Mesendoderm (in vitro differentiated cells): ENCODE results near the gene HNRNPUL2.
A peak's percentile ranks its signal among the peaks of the same experiment; 100 is the strongest.

Source experiments
- DNase-seq: peaks from one replicate; pipeline ENCODE4 v3.0.0; 2013
- H2AK5ac ChIP-seq: 2 replicates; pipeline ENCODE4 v1.6.1; 2013; ENCODE audit warnings: low read length, inconsistent platforms
- H2BK120ac ChIP-seq: 2 replicates; pipeline ENCODE4 v1.6.1; 2013; ENCODE audit warnings: low read depth, mild to moderate bottlenecking, low read length, moderate library complexity, mixed read lengths
- H2BK15ac ChIP-seq: replicated peaks from 2 replicates; pipeline ENCODE4 v1.6.1; 2013; ENCODE audit warnings: low read depth, mild to moderate bottlenecking, moderate library complexity
- H2BK5ac ChIP-seq: 2 replicates; pipeline ENCODE4 v1.6.1; 2013; ENCODE audit warnings: low read length, inconsistent platforms
- H3K18ac ChIP-seq: 2 replicates; pipeline ENCODE4 v1.6.1; 2013; ENCODE audit warnings: mild to moderate bottlenecking, low read length, mixed read lengths
- H3K23ac ChIP-seq: one replicate; pipeline ENCODE4 v1.6.1; 2013; ENCODE audit warnings: low read length
- H3K27ac ChIP-seq: 2 replicates; pipeline ENCODE4 v1.5.1; 2013; ENCODE audit warnings: low read depth, mild to moderate bottlenecking, inconsistent platforms, low read length, moderate library complexity
- H3K27me3 ChIP-seq: 2 replicates; pipeline ENCODE4 v1.6.1; 2013; ENCODE audit warnings: low read length, control low read depth, mild to moderate bottlenecking, inconsistent platforms; ENCODE audit not compliant: insufficient read depth, poor library complexity
- H3K36me3 ChIP-seq: 2 replicates; pipeline ENCODE4 v1.6.1; 2013; ENCODE audit warnings: low read length, inconsistent platforms; ENCODE audit not compliant: control insufficient read depth, insufficient read depth
- H3K4ac ChIP-seq: one replicate; pipeline ENCODE4 v1.6.1; 2013; ENCODE audit warnings: low read depth, mild to moderate bottlenecking, low read length, moderate library complexity
- H3K4me1 ChIP-seq: 2 replicates; pipeline ENCODE4 v1.6.1; 2013; ENCODE audit warnings: low read depth, low read length, inconsistent platforms; ENCODE audit not compliant: control insufficient read depth
- H3K4me2 ChIP-seq: 2 replicates; pipeline ENCODE4 v1.6.1; 2013; ENCODE audit warnings: low read length
- H3K4me3 ChIP-seq: 2 replicates; pipeline ENCODE4 v1.5.1; 2013; ENCODE audit warnings: mild to moderate bottlenecking, low read length
- H3K56ac ChIP-seq: one replicate; pipeline ENCODE4 v1.6.1; 2013; ENCODE audit warnings: low read length
- H3K79me1 ChIP-seq: 2 replicates; pipeline ENCODE4 v1.6.1; 2013; ENCODE audit warnings: low read length, inconsistent platforms
- H3K79me2 ChIP-seq: 2 replicates; pipeline ENCODE4 v1.6.1; 2013; ENCODE audit warnings: mild to moderate bottlenecking, low read length; ENCODE audit not compliant: control insufficient read depth, insufficient read depth
- H3K9ac ChIP-seq: 2 replicates; pipeline ENCODE4 v1.6.1; 2013; ENCODE audit warnings: low read length, inconsistent platforms
- H4K5ac ChIP-seq: one replicate; pipeline ENCODE4 v1.6.1; 2013; ENCODE audit warnings: low read length
- H4K8ac ChIP-seq: one replicate; pipeline ENCODE4 v1.6.1; 2013; ENCODE audit warnings: low read depth, mild to moderate bottlenecking, control low read depth, low read length, moderate library complexity
- whole genome bisulfite sequencing: extraction: QIAGEN DNeasy Blood & Tissue Kit; methylation state at CpG from one replicate; pipeline ENCODE4 v1.1.7; 2013; ENCODE audit warnings: low lambda C conversion rate, missing lambda C conversion rate; ENCODE audit not compliant: insufficient coverage; ENCODE audit errors: extremely low coverage; 5-methylcytosine and 5-hydroxymethylcytosine counted together

HNRNPUL2 gene

GRCh38 chr11:62669420-62670161, 57.7 kb downstream of the HNRNPUL2 start:
- Histone ChIP-seq H3K27me3 (no peaks in the 10 kb centered on the region), H3K4me3 (no peak overlapping the region), H3K56ac (peak overlapping the region; percentile 30), H3K18ac (no peak overlapping the region), H2BK15ac (no peak overlapping the region), H3K36me3 (no peaks in the 10 kb centered on the region), H3K9ac (peak overlapping the region; percentile 19), H3K79me2 (peaks cover 28% of the 10 kb centered on the region), H3K79me1 (peaks cover 13% of the 10 kb centered on the region), H3K4me1 (no peaks in the 10 kb centered on the region), H4K8ac (no peak overlapping the region), H3K4ac (no peak overlapping the region), H2BK120ac (no peak overlapping the region), H3K4me2 (no peak overlapping the region), H4K5ac (no peak overlapping the region), H2BK5ac (no peak overlapping the region), H2AK5ac (no peak overlapping the region), H3K23ac (no peak overlapping the region), H3K27ac (no peak overlapping the region)
- peak; percentile 52 for DNase-seq
- no CpG with 5 or more reads among the region's 4 CpGs for WGBS

- Histone ChIP-seq H3K9ac (peak overlapping the region; percentile 96), H3K4me1 (no peaks in the 10 kb centered on the region), H4K5ac (no peak overlapping the region), H3K56ac (no peak overlapping the region), H3K79me2 (peaks cover 33% of the 10 kb centered on the region), H2BK15ac (no peak overlapping the region), H3K23ac (no peak overlapping the region), H4K8ac (no peak overlapping the region), H2AK5ac (no peak overlapping the region), H3K36me3 (peaks cover 1% of the 10 kb centered on the region), H3K27ac (no peak overlapping the region), H3K4me3 (no peak overlapping the region), H3K18ac (no peak overlapping the region), H3K4ac (no peak overlapping the region), H2BK120ac (no peak overlapping the region), H3K27me3 (no peaks in the 10 kb centered on the region), H3K4me2 (no peak overlapping the region), H3K79me1 (peaks cover 13% of the 10 kb centered on the region), H2BK5ac (no peak overlapping the region)
- no CpG with 5 or more reads among the region's 2 CpGs for WGBS
- DNase-seq, result no peak
These were observed 59.8 kb downstream of the HNRNPUL2 start for GRCh38 chr11:62667460-62667859.

- H4K8ac ChIP-seq, result no peak overlapping the region
- no peak for DNase-seq
- no peaks in the 10 kb centered on the region for H3K4me1 ChIP-seq
- no peak overlapping the region for H2BK15ac ChIP-seq
- H4K5ac ChIP-seq, result no peak overlapping the region
- peak overlapping the region; percentile 69 for H3K4me2 ChIP-seq
- H3K36me3 ChIP-seq, result peaks cover 4% of the 10 kb centered on the region
- H3K18ac ChIP-seq, result no peak overlapping the region
- H3K27ac ChIP-seq, result peak overlapping the region; percentile 25
- no peaks in the 10 kb centered on the region for H3K27me3 ChIP-seq
- H3K4me3 ChIP-seq, result peak overlapping the region; percentile 80
- H3K79me1 ChIP-seq, result peaks cover 15% of the 10 kb centered on the region
- no peak overlapping the region for H2BK120ac ChIP-seq
- peak overlapping the region; percentile 38 for H3K4ac ChIP-seq
- no CpG with 5 or more reads among the region's 16 CpGs for WGBS
- H3K23ac ChIP-seq, result peak overlapping the region; percentile 54
- no peak overlapping the region for H2AK5ac ChIP-seq
- peaks cover 33% of the 10 kb centered on the region for H3K79me2 ChIP-seq
- H2BK5ac ChIP-seq, result peak overlapping the region; percentile 18
- peak overlapping the region; percentile 96 for H3K56ac ChIP-seq
- peak overlapping the region; percentile 96 for H3K9ac ChIP-seq
These were observed 60.9 kb downstream of the HNRNPUL2 start for GRCh38 chr11:62666259-62666926.

GRCh38 chr11:62665599-62666258, 61.5 kb downstream of the HNRNPUL2 start:
- peak overlapping the region; percentile 95 for H3K4ac ChIP-seq
- peak overlapping the region; percentile 96 for H3K9ac ChIP-seq
- H3K56ac ChIP-seq, result peak overlapping the region; percentile 96
- peak overlapping the region; percentile 7 for H2BK120ac ChIP-seq
- peaks cover 4% of the 10 kb centered on the region for H3K36me3 ChIP-seq
- no CpG with 5 or more reads among the region's 39 CpGs for WGBS
- H2BK15ac ChIP-seq, result no peak overlapping the region
- no peaks in the 10 kb centered on the region for H3K27me3 ChIP-seq
- H3K79me2 ChIP-seq, result peaks cover 33% of the 10 kb centered on the region
- H3K23ac ChIP-seq, result peak overlapping the region; percentile 54
- DNase-seq, result peak; percentile 57
- H3K4me3 ChIP-seq, result peak overlapping the region; percentile 80
- no peaks in the 10 kb centered on the region for H3K4me1 ChIP-seq
- H2BK5ac ChIP-seq, result peak overlapping the region; percentile 48
- H2AK5ac ChIP-seq, result peak overlapping the region; percentile 20
- no peak overlapping the region for H4K5ac ChIP-seq
- H3K18ac ChIP-seq, result peak overlapping the region; percentile 94
- H3K27ac ChIP-seq, result peak overlapping the region; percentile 73
- H4K8ac ChIP-seq, result peak overlapping the region; percentile 42
- H3K79me1 ChIP-seq, result peaks cover 15% of the 10 kb centered on the region
- peak overlapping the region; percentile 69 for H3K4me2 ChIP-seq

- no peaks in the 10 kb centered on the region for H3K27me3 ChIP-seq
- H3K4ac ChIP-seq, result peak within 1 kb of the TSS; percentile 98
- no peak within 1 kb of the TSS for H2BK15ac ChIP-seq
- peak within 1 kb of the TSS; percentile 63 for H2BK5ac ChIP-seq
- no CpG with 5 or more reads among the region's 47 CpGs for WGBS
- peaks cover 15% of the 10 kb centered on the region for H3K79me1 ChIP-seq
- H3K4me2 ChIP-seq, result peak within 1 kb of the TSS; percentile 69
- no peaks in the 10 kb centered on the region for H3K4me1 ChIP-seq
- peak within 1 kb of the TSS; percentile 42 for H4K8ac ChIP-seq
- DNase-seq, result peak; percentile 96
- H3K9ac ChIP-seq, result peak within 1 kb of the TSS; percentile 96
- H3K4me3 ChIP-seq, result peak within 1 kb of the TSS; percentile 98
- peaks cover 33% of the 10 kb centered on the region for H3K79me2 ChIP-seq
- peak within 1 kb of the TSS; percentile 98 for H3K56ac ChIP-seq
- peak within 1 kb of the TSS; percentile 100 for H3K18ac ChIP-seq
- peak within 1 kb of the TSS; percentile 20 for H2AK5ac ChIP-seq
- H3K23ac ChIP-seq, result peak within 1 kb of the TSS; percentile 94
- peak within 1 kb of the TSS; percentile 55 for H2BK120ac ChIP-seq
- H3K27ac ChIP-seq, result peak within 1 kb of the TSS; percentile 99
- H3K36me3 ChIP-seq, result peaks cover 4% of the 10 kb centered on the region
- no peak within 1 kb of the TSS for H4K5ac ChIP-seq
These were observed 62.1 kb downstream of the HNRNPUL2 start, which contains the start of the genes C11orf98 and CSKMT for GRCh38 chr11:62665075-62665598. Gene C11orf98, minus strand, starts transcription at chr11:62665210. Its CDS starts 41 bp downstream, at chr11:62665169. Gene CSKMT, plus strand, starts transcription at chr11:62665312. Its CDS starts 568 bp downstream, at chr11:62665880.
